ENCODE measurements around the gene MAST4.

Gene MAST4

DNA sequence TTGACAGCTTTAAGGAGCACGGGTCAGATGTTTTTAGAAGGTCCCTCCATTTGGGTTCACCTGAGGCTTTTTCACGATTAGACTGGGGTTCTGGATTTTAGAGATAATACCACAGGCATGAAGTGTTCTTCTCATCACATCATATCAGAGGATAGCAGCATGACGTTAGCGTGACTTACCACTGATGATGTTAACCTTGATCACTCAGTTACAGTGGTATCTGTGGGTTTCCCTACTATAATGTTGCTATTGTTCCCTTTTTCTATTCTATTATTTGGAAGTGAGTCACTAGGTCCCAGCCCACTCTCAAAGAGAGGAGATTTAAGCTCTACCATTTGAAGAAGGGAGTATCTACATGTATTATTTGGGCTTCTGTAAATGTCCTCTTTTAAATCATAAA, 300.0 kb downstream of the MAST4 start:
- DNase-seq (ENCODE audit: low read depth in 2 of 3, low spot score in 1 of 3), result peak in 1 of 3 donors; percentile 20

DNA sequence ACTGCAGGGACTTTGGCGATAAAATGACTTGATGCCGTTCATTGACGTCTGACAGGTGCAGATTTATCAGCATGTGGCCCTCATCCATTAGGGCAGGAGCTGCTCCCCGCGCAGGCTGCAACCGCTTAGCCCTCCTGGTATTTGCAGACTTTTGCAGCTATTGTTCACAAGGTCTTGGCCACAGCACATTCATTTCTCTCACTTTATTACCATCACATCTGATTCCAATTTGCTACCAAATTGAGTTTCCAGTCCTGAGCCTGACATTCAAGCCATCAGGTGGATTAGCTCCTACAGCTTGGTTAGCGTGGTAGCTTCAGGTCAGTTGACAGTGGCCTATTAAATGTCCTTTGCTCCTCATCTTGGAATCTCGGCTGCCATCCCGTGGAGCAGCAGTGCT, 301.2 kb downstream of the MAST4 start:
- no peak for DNase-seq (ENCODE audit: low read depth in 2 of 3, low spot score in 1 of 3)

DNA sequence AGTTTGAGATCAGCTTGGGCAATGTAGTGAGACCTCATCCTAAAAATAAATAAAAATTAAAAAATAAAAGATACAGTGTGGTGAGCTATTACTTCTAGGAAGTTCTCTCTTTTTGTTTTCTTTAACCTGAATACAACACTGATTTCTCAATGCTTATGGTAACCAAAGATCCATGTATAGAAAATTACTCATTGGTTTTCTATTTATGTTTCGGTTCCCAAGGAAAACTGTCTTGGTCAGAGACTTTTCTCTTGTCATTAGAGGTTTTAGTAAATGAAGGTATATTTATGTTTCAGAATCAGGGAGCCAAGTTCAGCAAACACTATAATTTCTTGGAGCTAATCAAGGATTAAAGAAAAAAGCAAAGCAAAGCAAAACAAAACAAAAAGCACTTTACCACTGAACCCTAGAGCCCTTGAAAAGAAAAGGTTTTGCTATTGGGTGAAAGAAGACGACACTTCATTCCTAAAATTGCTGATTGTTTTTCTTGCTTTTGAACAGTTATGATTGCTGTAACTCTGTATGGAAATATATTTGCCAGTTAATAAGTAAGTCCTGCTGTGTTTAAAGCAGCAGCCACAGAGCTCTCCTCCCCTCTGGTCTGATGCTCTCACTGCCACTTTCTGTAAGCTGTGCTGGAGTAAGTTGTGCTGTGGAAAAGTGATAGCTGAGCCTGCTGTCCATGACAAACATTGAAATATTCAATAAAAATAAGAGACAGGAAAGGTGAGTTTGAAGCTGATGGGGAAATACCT, 302.2 kb downstream of the MAST4 start:
- DNase-seq (ENCODE audit: low read depth in 2 of 3, low spot score in 1 of 3), result no peak

DNA sequence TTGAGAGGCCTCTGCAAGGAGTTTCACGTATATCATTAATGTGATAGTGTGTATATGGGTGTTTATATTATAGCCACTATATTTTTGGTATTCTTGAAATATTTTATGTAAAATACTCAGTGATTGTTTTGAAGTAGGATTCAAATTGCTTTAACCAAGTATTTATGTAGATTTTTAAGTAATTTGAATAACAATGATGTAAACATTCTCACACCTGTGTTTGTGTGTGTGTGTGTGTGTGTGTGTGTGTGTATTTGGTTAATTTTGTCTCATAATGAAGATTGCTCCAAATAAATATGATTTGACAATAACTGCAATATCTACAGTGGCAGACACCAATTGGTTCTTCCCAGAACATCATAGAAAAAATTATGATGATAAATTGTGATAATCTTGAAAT, 307.0 kb downstream of the MAST4 start:
- no peak for DNase-seq (ENCODE audit: low read depth in 2 of 3, low spot score in 1 of 3)

DNA sequence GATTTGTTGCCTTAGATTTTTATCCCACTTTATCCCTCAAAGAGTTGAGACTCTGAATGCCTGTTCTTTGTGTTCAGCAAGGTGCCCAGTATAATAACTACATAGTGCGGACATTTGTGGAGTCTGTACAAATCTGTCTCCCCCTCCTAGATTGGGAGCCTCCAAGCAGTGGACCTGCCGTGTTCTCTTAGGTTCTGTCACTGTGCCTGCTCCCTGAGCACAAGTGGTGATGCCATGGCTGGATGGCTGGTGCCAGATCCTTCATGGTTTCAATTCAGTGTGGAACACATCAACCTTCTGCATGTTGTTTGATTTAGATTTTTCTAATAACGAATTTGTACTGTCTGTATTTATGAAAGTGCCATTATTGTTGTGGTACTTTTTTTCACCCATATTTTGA, 307.5 kb downstream of the MAST4 start:
- no peak for DNase-seq (ENCODE audit: low read depth in 2 of 3, low spot score in 1 of 3)

GRCh38 chr5:66904189-66904588, 308.0 kb downstream of the MAST4 start:
- DNase-seq (ENCODE audit: low read depth in 2 of 3, low spot score in 1 of 3), result no peak

DNA sequence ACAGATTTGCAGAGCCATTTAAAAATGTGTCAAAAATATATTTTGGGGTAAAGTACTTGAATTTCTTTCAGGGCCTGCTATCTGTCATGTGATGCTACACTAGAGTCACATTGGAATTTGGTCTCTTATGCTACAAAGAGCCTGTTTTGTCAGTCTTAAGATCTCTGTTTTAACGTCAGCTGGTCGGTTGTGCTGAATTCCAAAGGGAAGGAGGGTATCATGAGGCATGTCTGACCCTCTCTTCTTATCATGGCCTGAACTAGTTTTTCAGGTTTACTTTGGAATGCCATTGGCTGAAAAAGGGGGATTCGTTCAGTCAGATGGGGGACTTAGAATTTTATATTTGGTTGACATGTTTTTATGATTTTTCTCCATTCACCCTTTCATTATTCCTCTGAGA, 309.8 kb downstream of the MAST4 start:
- DNase-seq (ENCODE audit: low read depth in 2 of 3, low spot score in 1 of 3), result no peak

GRCh38 chr5:66908230-66908629, 312.0 kb downstream of the MAST4 start:
- DNase-seq (ENCODE audit: low read depth in 2 of 3, low spot score in 1 of 3), result no peak

DNA sequence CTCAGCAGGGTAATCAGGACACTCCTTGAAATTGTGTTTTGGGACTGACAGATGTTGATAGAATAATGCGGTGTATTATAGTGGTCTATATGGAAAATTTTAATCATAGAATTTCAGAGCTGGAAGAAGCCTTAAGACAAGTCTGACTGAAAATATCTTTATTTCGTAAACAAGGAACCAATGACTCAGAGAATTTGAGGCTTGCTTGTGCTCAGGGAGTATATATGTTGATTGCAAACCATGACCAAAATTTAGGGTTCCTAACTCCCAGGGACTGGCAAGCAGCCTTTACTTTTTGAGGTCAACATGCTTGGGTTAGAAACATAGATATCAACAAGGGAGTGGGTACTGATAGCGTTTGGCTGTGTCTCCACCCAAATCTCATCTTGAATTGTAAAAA, 313.2 kb downstream of the MAST4 start:
- DNase-seq (ENCODE audit: low read depth in 2 of 3, low spot score in 1 of 3), result no peak

GRCh38 chr5:66912787-66913186, 316.6 kb downstream of the MAST4 start:
- no peak for DNase-seq (ENCODE audit: low read depth in 2 of 3, low spot score in 1 of 3)

DNA sequence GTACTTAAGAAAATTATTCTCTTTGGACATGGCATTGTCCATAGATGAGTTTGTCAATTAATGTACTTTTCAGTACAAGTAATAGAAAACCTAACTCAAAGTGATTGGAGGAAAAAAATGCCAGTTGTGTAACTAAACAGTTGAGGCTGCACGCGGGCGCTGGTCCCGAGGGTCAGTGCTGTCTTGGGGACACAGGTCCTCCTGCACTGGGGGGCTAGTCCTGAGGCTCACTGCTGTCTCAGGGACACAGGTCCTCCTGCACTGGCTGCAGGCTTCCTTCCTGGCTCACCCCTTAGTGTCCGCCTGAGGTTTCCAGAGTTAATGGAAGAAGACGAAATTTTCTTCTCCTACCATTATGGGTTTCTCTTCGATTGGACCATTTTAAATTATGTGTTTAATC, 319.3 kb downstream of the MAST4 start:
- no peak for DNase-seq (ENCODE audit: low read depth in 2 of 3, low spot score in 1 of 3)

- no peak for DNase-seq (ENCODE audit: low read depth in 2 of 3, low spot score in 1 of 3)
Observed at GRCh38 chr5:66922881-66923280, 326.7 kb downstream of the MAST4 start.

- no peak for DNase-seq (ENCODE audit: low read depth in 2 of 3, low spot score in 1 of 3)
Observed at GRCh38 chr5:66923457-66923856, 327.3 kb downstream of the MAST4 start.

DNA sequence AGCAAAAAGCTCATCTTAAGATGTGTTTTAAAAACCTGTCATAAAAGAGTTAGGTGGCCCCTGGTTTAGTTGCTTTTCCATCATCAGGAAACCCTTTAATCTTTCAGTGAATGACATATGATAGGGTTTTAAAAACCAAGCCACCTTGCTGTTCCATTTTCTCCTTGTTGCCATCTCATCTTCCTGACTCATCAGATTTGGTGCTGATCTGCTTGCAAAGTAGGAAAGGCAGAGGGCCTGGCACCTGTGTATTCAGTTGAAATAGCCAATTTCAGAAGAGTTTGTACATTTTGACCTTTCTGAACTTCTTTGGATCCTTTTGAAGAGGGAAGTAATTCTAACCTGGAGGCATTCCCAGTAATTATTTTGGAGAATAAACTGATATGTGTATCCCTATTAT, 327.7 kb downstream of the MAST4 start:
- no peak for DNase-seq (ENCODE audit: low read depth in 2 of 3, low spot score in 1 of 3)

GRCh38 chr5:66927140-66927539, 330.9 kb downstream of the MAST4 start:
- no peak for DNase-seq (ENCODE audit: low read depth in 2 of 3, low spot score in 1 of 3)

DNA sequence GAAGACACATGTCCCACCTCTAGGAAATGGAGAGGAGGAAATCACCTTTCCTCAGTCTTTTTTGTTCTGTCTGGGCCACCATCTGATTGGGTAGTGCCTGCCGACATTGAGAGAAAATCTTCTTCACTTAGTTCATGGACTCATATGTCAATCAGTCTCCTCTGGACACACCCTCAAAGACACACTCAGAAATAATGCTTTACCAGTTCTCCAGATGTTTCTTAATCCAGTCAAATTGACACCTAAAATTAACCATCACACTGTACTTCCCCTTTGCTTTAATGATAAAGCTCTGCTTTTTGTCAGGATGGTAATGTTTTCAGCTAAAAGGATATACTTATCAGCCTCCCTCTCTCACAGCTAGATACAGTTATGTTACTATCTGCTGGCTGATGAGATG, 333.1 kb downstream of the MAST4 start:
- DNase-seq (ENCODE audit: low read depth in 2 of 3, low spot score in 1 of 3), result no peak

DNA sequence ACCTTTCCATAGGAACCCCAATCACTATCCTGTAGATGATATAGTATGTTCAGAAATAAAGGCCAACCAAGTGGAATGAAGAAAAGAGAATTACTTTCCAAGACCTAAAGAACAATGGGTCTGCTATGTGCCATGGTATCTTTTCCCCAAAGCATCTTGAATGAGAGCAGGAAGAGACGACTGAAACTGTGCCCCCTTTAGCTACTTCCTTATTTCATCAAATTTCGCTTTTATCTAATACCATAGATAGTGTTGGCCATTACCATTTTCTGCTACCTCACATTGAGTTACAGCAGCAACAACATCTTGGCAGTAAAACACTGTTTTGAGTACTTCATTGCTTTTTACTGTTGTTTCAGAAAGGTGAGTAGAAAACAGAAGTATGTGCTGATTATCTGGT, 333.8 kb downstream of the MAST4 start:
- no peak for DNase-seq (ENCODE audit: low read depth in 2 of 3, low spot score in 1 of 3)

- DNase-seq (ENCODE audit: low read depth in 2 of 3, low spot score in 1 of 3), result no peak
Observed at GRCh38 chr5:66931651-66932050, 335.5 kb downstream of the MAST4 start.

- no peak for DNase-seq (ENCODE audit: low read depth in 2 of 3, low spot score in 1 of 3)
Observed at GRCh38 chr5:66932457-66932856, 336.3 kb downstream of the MAST4 start.

DNA sequence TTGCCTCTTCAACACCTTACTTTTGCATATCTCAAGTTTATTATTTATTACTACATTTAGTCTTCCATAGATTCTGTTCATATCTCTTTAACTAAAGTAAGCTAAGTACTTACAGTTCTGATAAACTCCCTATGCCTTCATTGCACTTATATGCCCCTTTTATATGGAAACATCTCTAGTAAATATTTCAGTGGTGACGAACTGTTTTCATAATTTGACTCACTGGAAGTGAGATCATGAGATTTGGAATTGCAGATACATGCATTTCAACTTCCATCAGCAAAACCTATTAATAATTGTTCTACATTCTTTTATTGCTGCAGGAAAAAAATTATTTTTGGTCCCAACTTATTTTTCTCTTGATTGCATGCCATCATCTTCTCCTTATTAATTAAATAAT, 336.9 kb downstream of the MAST4 start:
- DNase-seq (ENCODE audit: low read depth in 2 of 3, low spot score in 1 of 3), result no peak

GRCh38 chr5:66939094-66939493, 342.9 kb downstream of the MAST4 start:
- DNase-seq (ENCODE audit: low read depth in 2 of 3, low spot score in 1 of 3), result no peak

GRCh38 chr5:66945389-66946349, 349.5 kb downstream of the MAST4 start:
- peak; percentile 2 to 10 (median 5) for DNase-seq (ENCODE audit: low read depth in 2 of 3, low spot score in 1 of 3)

Measured in stimulated activated CD4-positive, alpha-beta T cell treated with anti-CD3 and anti-CD28 coated beads, Interleukin-12 subunit alpha, Interleukin-12 subunit beta, amount 100 ng/mL, for 48 hours (primary cell).